Karpas-422 (cell line): ENCODE results near the gene BCAS3. TPM values are rescaled to one million over a fixed set of nuclear protein-coding genes. Genes with fewer than 3 reads are reported as not detected.
"Not testable (repeated sequence)": the region's sequence is repeated elsewhere in the genome, so short reads cannot be mapped to it uniquely, and the experiment has no call there.

Experiments used
- DNase-seq: peaks from one replicate; pipeline ENCODE4 v3.0.0-alpha.2; 2015
- H2AFZ ChIP-seq: fragments of 200-600 bp; sonication (generic); 2 replicates; pipeline ENCODE4 v1.6.1; 2014; ENCODE audit warnings: antibody characterized with exemption, low read length, mixed read lengths
- H3K27ac ChIP-seq: fragments of 200-600 bp; sonication (generic); 2 replicates; pipeline ENCODE4 v1.5.1; 2014; ENCODE audit warnings: mild to moderate bottlenecking, low read length, moderate library complexity
- H3K27me3 ChIP-seq: fragments of 200-600 bp; sonication (generic); 2 replicates; pipeline ENCODE4 v1.6.1; 2014; ENCODE audit warnings: low read length, mixed read lengths
- H3K36me3 ChIP-seq: fragments of 200-600 bp; sonication (generic); 2 replicates; pipeline ENCODE4 v1.6.1; 2014; ENCODE audit warnings: low read length, mixed read lengths; ENCODE audit not compliant: insufficient read depth
- H3K4me1 ChIP-seq: fragments of 200-600 bp; sonication (generic); 2 replicates; pipeline ENCODE4 v1.6.1; 2014; ENCODE audit warnings: mild to moderate bottlenecking, low read length, mixed read lengths
- H3K4me2 ChIP-seq: fragments of 200-600 bp; sonication (generic); 2 replicates; pipeline ENCODE4 v1.6.1; 2014; ENCODE audit warnings: low read length, low read depth, mild to moderate bottlenecking; ENCODE audit not compliant: poor library complexity, severe bottlenecking
- H3K4me3 ChIP-seq: fragments of 200-600 bp; sonication (generic); 2 replicates; pipeline ENCODE4 v1.5.1; 2014; ENCODE audit warnings: mild to moderate bottlenecking, antibody characterized with exemption, low read length, mixed read lengths
- H3K79me2 ChIP-seq: fragments of 200-600 bp; sonication (generic); 2 replicates; pipeline ENCODE4 v1.6.1; 2014; ENCODE audit warnings: mild to moderate bottlenecking, low read length, mixed read lengths
- H3K9ac ChIP-seq: fragments of 200-600 bp; sonication (generic); 2 replicates; pipeline ENCODE4 v1.6.0; 2014; ENCODE audit warnings: low read length
- H3K9me2 ChIP-seq: fragments of 200-600 bp; sonication (generic), shearing (Covaris generic); replicated peaks from 2 replicates; pipeline ENCODE4 v1.6.0; 2014; ENCODE audit warnings: mild to moderate bottlenecking, low read length, moderate library complexity; ENCODE audit not compliant: insufficient read depth
- H3K9me3 ChIP-seq: fragments of 300-700, 200-600 bp; sonication (generic); 2 replicates; pipeline ENCODE4 v1.6.1; 2014; ENCODE audit warnings: low read length, mixed read lengths
- H4K20me1 ChIP-seq: fragments of 200-600 bp; sonication (generic); 2 replicates; pipeline ENCODE4 v1.6.1; 2014; ENCODE audit warnings: mild to moderate bottlenecking, antibody characterized with exemption, low read length, low read depth; ENCODE audit not compliant: insufficient read depth
- small RNA-seq: library from RNA; depleted of rRNA; stranded (forward); fragments of <200 nt; gene quantifications from one replicate; pipeline ENCODE3, GENCODE V24; 2014
- total RNA-seq: library from RNA; depleted of rRNA; stranded (reverse); fragments of >200 nt; shearing (Covaris generic); gene quantifications from 2 replicates; pipeline ENCODE4 v1.2.3, GENCODE V29; 2014; ENCODE audit warnings: low replicate concordance; rRNA removed

Gene BCAS3
- total RNA-seq, 1 experiment from 2014 or later = 42.6 TPM

- no peak overlapping the region for H3K9ac ChIP-seq
- 0 out of 2 replicates have a peak, but pooled peaks cover 7% of the 10 kb centered on the region for H3K27me3 ChIP-seq
- no peak overlapping the region for H2AFZ ChIP-seq
- DNase-seq = no peak
- no peak overlapping the region for H3K4me3 ChIP-seq
- no peaks in the 10 kb centered on the region for H3K79me2 ChIP-seq
- H3K9me2 ChIP-seq = no peaks in the 10 kb centered on the region
- H3K4me2 ChIP-seq = no peak overlapping the region
- peaks cover 15% of the 10 kb centered on the region for H3K9me3 ChIP-seq
- no peaks in the 10 kb centered on the region for H4K20me1 ChIP-seq
- H3K36me3 ChIP-seq = no peaks in the 10 kb centered on the region
- no peaks in the 10 kb centered on the region for H3K4me1 ChIP-seq
- H3K27ac ChIP-seq = no peak overlapping the region
Observed at GRCh38 chr17:61436273-61436672, 758.6 kb downstream of the BCAS3 start.

- no peak for DNase-seq
- H3K4me2 ChIP-seq = no peak overlapping the region
- H3K36me3 ChIP-seq = no peaks in the 10 kb centered on the region
- H3K27ac ChIP-seq = no peak overlapping the region
- no peaks in the 10 kb centered on the region for H3K9me2 ChIP-seq
- no peaks in the 10 kb centered on the region for H3K79me2 ChIP-seq
- H3K27me3 ChIP-seq = 0 out of 2 replicates have a peak, but pooled peaks cover 7% of the 10 kb centered on the region
- no peak overlapping the region for H2AFZ ChIP-seq
- no peaks in the 10 kb centered on the region for H4K20me1 ChIP-seq
- H3K4me3 ChIP-seq = no peak overlapping the region
- H3K9me3 ChIP-seq = peaks cover 15% of the 10 kb centered on the region
- H3K4me1 ChIP-seq = no peaks in the 10 kb centered on the region
- no peak overlapping the region for H3K9ac ChIP-seq
Observed at GRCh38 chr17:61436995-61437704, 759.5 kb downstream of the BCAS3 start.

GRCh38 chr17:61440697-61441096, 763.0 kb downstream of the BCAS3 start:
- Histone ChIP-seq H3K27ac (no peak overlapping the region), H3K9me3 (peaks cover 15% of the 10 kb centered on the region), H3K4me1 (no peaks in the 10 kb centered on the region), H3K27me3 (0 out of 2 replicates have a peak, but pooled peaks cover 7% of the 10 kb centered on the region), H3K79me2 (no peaks in the 10 kb centered on the region), H2AFZ (no peak overlapping the region), H3K4me2 (no peak overlapping the region), H3K9ac (no peak overlapping the region), H3K9me2 (no peaks in the 10 kb centered on the region), H3K4me3 (no peak overlapping the region), H4K20me1 (no peaks in the 10 kb centered on the region), H3K36me3 (no peaks in the 10 kb centered on the region)
- no peak for DNase-seq

GRCh38 chr17:61441507-61441906, 763.9 kb downstream of the BCAS3 start:
- not testable (repeated sequence) for H4K20me1 ChIP-seq, H3K79me2 ChIP-seq, H3K27ac ChIP-seq, H3K4me1 ChIP-seq, H3K9ac ChIP-seq, H3K27me3 ChIP-seq, H3K4me3 ChIP-seq, DNase-seq, H3K4me2 ChIP-seq, H2AFZ ChIP-seq, H3K36me3 ChIP-seq, H3K9me2 ChIP-seq
- peaks cover 12% of the 10 kb centered on the region for H3K9me3 ChIP-seq

GRCh38 chr17:61442136-61442775, 764.6 kb downstream of the BCAS3 start:
- no peaks in the 10 kb centered on the region for H3K9me2 ChIP-seq
- H3K4me1 ChIP-seq = no peaks in the 10 kb centered on the region
- no peaks in the 10 kb centered on the region for H3K79me2 ChIP-seq
- H3K9me3 ChIP-seq = peaks cover 8% of the 10 kb centered on the region
- H3K27me3 ChIP-seq = 0 out of 2 replicates have a peak, but pooled peaks cover under 1% of the 10 kb centered on the region
- no peak overlapping the region for H3K4me3 ChIP-seq
- DNase-seq = no peak
- no peak overlapping the region for H3K4me2 ChIP-seq
- H4K20me1 ChIP-seq = no peaks in the 10 kb centered on the region
- H2AFZ ChIP-seq = no peak overlapping the region
- no peak overlapping the region for H3K9ac ChIP-seq
- no peaks in the 10 kb centered on the region for H3K36me3 ChIP-seq
- no peak overlapping the region for H3K27ac ChIP-seq

Small RNA genes within 50 kb of the gene (small RNA-seq; reads per million reads assigned to genes)
- gene RF00019 (not detected), gene RN7SL448P (not detected), gene RN7SL606P (not detected), gene RNU6-623P (not detected)

Other genes starting within 250 kb of the BCAS3 start
- 15.9 and 21.5 TPM in 2 replicates for gene APPBP2, start 151.6 kb upstream of the BCAS3 start, total RNA-seq
- 6.4 and 11.8 TPM in 2 replicates for gene PPM1D, start 77.7 kb upstream of the BCAS3 start, total RNA-seq